Esophagus squamous epithelium (tissue), 4 donors: ENCODE measurements around the gene PKP4.

Experiments used
- CTCF ChIP-seq, 6 experiments: fragments of 450-650 bp in 4 of 6; fragments of 200-600 bp in 2 of 6; sonication (generic) in 2 of 6; IDR thresholded peaks; one replicate each; pipeline ENCODE4 v1.5.1; 2016 to 2019; ENCODE audit warnings: antibody characterized with exemption in 6 of 6, mild to moderate bottlenecking in 4 of 6, moderate library complexity in 4 of 6
- POLR2A ChIP-seq, 4 donors: fragments of 450-650 bp; IDR thresholded peaks; one replicate each; pipeline ENCODE4 v1.6.1; 2017; ENCODE audit warnings: antibody characterized with exemption in 4 of 4, mild to moderate bottlenecking in 4 of 4, moderate library complexity in 3 of 4

GRCh38 chr2:158598862-158599517 lies 142.2 kb downstream of the PKP4 start:
- TF ChIP-seq CTCF (IDR thresholded peaks at IDR 0.05) (no peak), POLR2A (IDR thresholded peaks at IDR 0.05) (no peak)
